Panc1 (cell line): ENCODE data around the gene TMED10. TPM values are rescaled to one million over a fixed set of nuclear protein-coding genes. Genes with fewer than 3 reads are reported as not detected.

Experiments
- ATAC-seq: fragments of 200-7000 bp; cut with Tn5 transposase; 2 replicates; pipeline ENCODE4 v1.9.1; 2020; ENCODE audit warnings: mild to moderate bottlenecking, moderate library complexity
- BruUV-seq: library from RNA; stranded (reverse); fragments of 400-500 nt; replicated peaks from 2 replicates; lab custom pipeline; 2021; lab: Mats Ljungman, UMichigan
- CTCF ChIA-PET: fragments of 300-600 bp; sonication (Branson Sonifier 250); formaldehyde crosslinking; loops from one replicate; lab custom pipeline; 2022; ENCODE audit warnings: antibody characterized with exemption; lab: Charles Lee
- POLR2A ChIA-PET: fragments of 300-600 bp; sonication (Branson Sonifier 250); formaldehyde crosslinking; loops from one replicate; lab custom pipeline; 2022; ENCODE audit warnings: antibody characterized with exemption; lab: Charles Lee
- DNase-seq: peaks from one replicate; pipeline ENCODE4 v3.0.0-alpha.2; 2010; ENCODE audit warnings: low read depth, low spot score
- H3K27ac ChIP-seq: 2 replicates; pipeline ENCODE4 v1.5.1; 2011; ENCODE audit warnings: mild to moderate bottlenecking, low read length, inconsistent platforms
- H3K27me3 ChIP-seq: fragments of 200-500 bp; sonication (Bioruptor generic); 2 replicates; pipeline ENCODE4 v1.6.0; 2014; ENCODE audit warnings: low read length, inconsistent platforms; ENCODE audit not compliant: control insufficient read depth, insufficient read depth
- H3K36me3 ChIP-seq: fragments of 200-500 bp; sonication (Bioruptor generic); 2 replicates; pipeline ENCODE4 v1.5.1; 2014; ENCODE audit warnings: inconsistent platforms, mild to moderate bottlenecking, low read length, moderate library complexity; ENCODE audit not compliant: control insufficient read depth, insufficient read depth
- H3K4me1 ChIP-seq: 2 replicates; pipeline ENCODE4 v1.5.1; 2011; ENCODE audit warnings: inconsistent platforms, mild to moderate bottlenecking, low read length, moderate library complexity; ENCODE audit not compliant: control insufficient read depth, insufficient read depth
- H3K4me3 ChIP-seq, 2 experiments: 2 replicates each; pipeline ENCODE4 v1.5.1; 2011 to 2012; ENCODE audit warnings: low read depth in 2 of 2, low read length in 2 of 2, mild to moderate bottlenecking in 2 of 2, inconsistent platforms in 1 of 2, moderate library complexity in 1 of 2
- H3K9me3 ChIP-seq: fragments of 200-500 bp; sonication (Bioruptor generic); 2 replicates; pipeline ENCODE4 v1.5.1; 2014; ENCODE audit warnings: low read depth, mild to moderate bottlenecking, inconsistent platforms, low read length, moderate library complexity; ENCODE audit not compliant: control insufficient read depth, insufficient read depth
- POLR2AphosphoS5 ChIP-seq: IDR thresholded peaks from 2 replicates; pipeline ENCODE4 v1.6.1; 2012; ENCODE audit warnings: mild to moderate bottlenecking, low read depth, low read length, moderate library complexity
- SIN3A ChIP-seq: IDR thresholded peaks from 2 replicates; pipeline ENCODE4 v1.6.1; 2012; ENCODE audit warnings: low read depth, mild to moderate bottlenecking, low read length, moderate library complexity, borderline replicate concordance; ENCODE audit not compliant: insufficient read depth
- TCF7L2 ChIP-seq: IDR thresholded peaks from 2 replicates; pipeline ENCODE4 v1.6.1; 2011; ENCODE audit warnings: mild to moderate bottlenecking, low read depth, low read length, inconsistent platforms
- in situ Hi-C: cut with HindIII; loops from 2 replicates; pipeline ENCODE4 v1.10.0; 2016; ENCODE audit warnings: low sequenced_read_pairs, low pct_unique_long_range_greater_than_20kb
- intact Hi-C: fragments of 100-400 bp; cut with micrococcal nuclease; formaldehyde crosslinking; loops from one replicate; pipeline ENCODE4 v1.10.0; 2022; ENCODE audit not compliant: unreplicated experiment
- total RNA-seq: library from RNA; stranded (reverse); gene quantifications from one replicate; pipeline ENCODE4 v1.2.1, GENCODE V29; 2021; ENCODE audit not compliant: unreplicated experiment
- TF ChIP-seq, protein P1 (sequence below): fragments of 450-650 bp; IDR thresholded peaks from 2 replicates; pipeline ENCODE4 v1.5.1; 2017; ENCODE audit warnings: mild to moderate bottlenecking
- TF ChIP-seq, protein P2 (sequence below), 2 experiments: IDR thresholded peaks; 2 replicates each; pipeline ENCODE4 v1.6.1; 2011 to 2012; ENCODE audit warnings: low read depth in 2 of 2, control low read depth in 1 of 2, low read length in 1 of 2, mild to moderate bottlenecking in 1 of 2, moderate library complexity in 1 of 2; ENCODE audit not compliant: insufficient read depth in 1 of 2

TMED10 gene
- total RNA-seq, 1 experiment from 2014 or later, result 183 TPM

DNA sequence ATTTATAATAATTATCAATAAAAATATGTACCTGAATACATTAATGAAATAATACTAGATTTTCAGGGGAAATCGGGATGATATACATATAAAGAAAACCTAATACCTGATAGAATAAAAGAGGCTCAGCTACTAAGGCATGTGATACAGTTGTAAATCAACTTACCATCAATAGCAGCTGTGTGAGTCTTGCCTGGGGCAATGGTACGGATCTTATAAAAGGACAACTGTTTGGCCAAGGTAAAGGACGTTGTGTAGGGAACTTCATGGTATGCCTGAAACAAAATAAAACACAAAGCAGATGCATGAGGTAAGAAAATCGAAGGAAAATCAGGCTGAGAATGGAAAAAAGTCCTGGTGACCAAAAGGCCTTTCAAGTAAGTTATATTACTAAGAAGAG lies 74.9 kb downstream of the TMED10 start:
- Histone ChIP-seq H3K9me3 (no peaks in the 10 kb centered on the region), H3K4me1 (no peaks in the 10 kb centered on the region), H3K27ac (no peak overlapping the region), H3K4me3 (no peak overlapping the region), H3K27me3 (no peaks in the 10 kb centered on the region), H3K36me3 (no peaks in the 10 kb centered on the region)
- in situ Hi-C loops (no loop called here), intact Hi-C loops (no loop called here)
- TF ChIP-seq SIN3A, result no peak
- ChIA-PET POLR2A (no interaction called here), CTCF (no interaction called here)
- no peak for ATAC-seq
- no peak for DNase-seq
- no TSS peak for BruUV-seq

DNA sequence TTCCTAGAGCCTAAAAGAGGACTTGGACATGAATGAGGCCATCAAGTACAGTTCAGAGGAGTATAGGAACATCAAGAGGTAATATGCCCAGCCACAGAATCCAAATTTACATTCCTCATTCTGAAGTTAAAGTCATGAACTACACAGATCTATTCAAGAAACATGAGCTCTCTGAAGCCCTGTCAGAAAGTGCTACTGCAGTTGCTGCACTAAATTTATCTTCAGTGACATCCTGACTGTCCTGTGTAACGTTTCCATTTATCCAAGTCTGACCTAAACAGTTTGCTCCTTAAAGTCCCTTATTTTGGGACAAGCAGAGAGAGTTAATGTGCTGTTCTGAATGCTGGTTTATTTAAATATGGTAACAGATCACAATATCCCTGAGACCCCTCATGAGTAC lies 77.7 kb downstream of the TMED10 start:
- no TSS peak for BruUV-seq
- ChIA-PET CTCF (interaction anchor here (0.6 kb wide), 1 partner anchor 141 kb away, joined by 10 read pairs; no protein-coding TSS in a partner anchor), POLR2A (no interaction called here)

GRCh38 chr14:75098212-75098611 lies 78.2 kb downstream of the TMED10 start:
- no peaks in the 10 kb centered on the region for H3K9me3 ChIP-seq
- intact Hi-C loops (no loop called here), in situ Hi-C loops (no loop called here)
- DNase-seq (no peak), ATAC-seq (no peak)
- ChIA-PET CTCF (interaction anchor here (0.6 kb wide), 1 partner anchor 141 kb away, joined by 10 read pairs; no protein-coding TSS in a partner anchor), POLR2A (no interaction called here)
- no TSS peak for BruUV-seq
- peaks cover 7% of the 10 kb centered on the region; the same call in 1 of the 2 replicates for H3K36me3 ChIP-seq
- TF ChIP-seq TCF7L2 (no peak), POLR2AphosphoS5 (no peak), SIN3A (no peak)
- TF ChIP-seq, protein P1, sequence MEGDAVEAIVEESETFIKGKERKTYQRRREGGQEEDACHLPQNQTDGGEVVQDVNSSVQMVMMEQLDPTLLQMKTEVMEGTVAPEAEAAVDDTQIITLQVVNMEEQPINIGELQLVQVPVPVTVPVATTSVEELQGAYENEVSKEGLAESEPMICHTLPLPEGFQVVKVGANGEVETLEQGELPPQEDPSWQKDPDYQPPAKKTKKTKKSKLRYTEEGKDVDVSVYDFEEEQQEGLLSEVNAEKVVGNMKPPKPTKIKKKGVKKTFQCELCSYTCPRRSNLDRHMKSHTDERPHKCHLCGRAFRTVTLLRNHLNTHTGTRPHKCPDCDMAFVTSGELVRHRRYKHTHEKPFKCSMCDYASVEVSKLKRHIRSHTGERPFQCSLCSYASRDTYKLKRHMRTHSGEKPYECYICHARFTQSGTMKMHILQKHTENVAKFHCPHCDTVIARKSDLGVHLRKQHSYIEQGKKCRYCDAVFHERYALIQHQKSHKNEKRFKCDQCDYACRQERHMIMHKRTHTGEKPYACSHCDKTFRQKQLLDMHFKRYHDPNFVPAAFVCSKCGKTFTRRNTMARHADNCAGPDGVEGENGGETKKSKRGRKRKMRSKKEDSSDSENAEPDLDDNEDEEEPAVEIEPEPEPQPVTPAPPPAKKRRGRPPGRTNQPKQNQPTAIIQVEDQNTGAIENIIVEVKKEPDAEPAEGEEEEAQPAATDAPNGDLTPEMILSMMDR, result no peak
- TF ChIP-seq, protein P2, sequence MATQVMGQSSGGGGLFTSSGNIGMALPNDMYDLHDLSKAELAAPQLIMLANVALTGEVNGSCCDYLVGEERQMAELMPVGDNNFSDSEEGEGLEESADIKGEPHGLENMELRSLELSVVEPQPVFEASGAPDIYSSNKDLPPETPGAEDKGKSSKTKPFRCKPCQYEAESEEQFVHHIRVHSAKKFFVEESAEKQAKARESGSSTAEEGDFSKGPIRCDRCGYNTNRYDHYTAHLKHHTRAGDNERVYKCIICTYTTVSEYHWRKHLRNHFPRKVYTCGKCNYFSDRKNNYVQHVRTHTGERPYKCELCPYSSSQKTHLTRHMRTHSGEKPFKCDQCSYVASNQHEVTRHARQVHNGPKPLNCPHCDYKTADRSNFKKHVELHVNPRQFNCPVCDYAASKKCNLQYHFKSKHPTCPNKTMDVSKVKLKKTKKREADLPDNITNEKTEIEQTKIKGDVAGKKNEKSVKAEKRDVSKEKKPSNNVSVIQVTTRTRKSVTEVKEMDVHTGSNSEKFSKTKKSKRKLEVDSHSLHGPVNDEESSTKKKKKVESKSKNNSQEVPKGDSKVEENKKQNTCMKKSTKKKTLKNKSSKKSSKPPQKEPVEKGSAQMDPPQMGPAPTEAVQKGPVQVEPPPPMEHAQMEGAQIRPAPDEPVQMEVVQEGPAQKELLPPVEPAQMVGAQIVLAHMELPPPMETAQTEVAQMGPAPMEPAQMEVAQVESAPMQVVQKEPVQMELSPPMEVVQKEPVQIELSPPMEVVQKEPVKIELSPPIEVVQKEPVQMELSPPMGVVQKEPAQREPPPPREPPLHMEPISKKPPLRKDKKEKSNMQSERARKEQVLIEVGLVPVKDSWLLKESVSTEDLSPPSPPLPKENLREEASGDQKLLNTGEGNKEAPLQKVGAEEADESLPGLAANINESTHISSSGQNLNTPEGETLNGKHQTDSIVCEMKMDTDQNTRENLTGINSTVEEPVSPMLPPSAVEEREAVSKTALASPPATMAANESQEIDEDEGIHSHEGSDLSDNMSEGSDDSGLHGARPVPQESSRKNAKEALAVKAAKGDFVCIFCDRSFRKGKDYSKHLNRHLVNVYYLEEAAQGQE (IDR thresholded peaks at IDR 0.05; ENCODE audit: insufficient read depth in 1 of 2, low read depth in 2 of 2, low read length in 1 of 2), result no peak
- no peaks in the 10 kb centered on the region for H3K4me1 ChIP-seq
- no peaks in the 10 kb centered on the region for H3K27me3 ChIP-seq
- no peak overlapping the region for H3K4me3 ChIP-seq
- no peak overlapping the region for H3K27ac ChIP-seq

More for the DNA sequence above, 77.7 kb downstream of the TMED10 start:
- no peaks in the 10 kb centered on the region for H3K9me3 ChIP-seq
- no peak for TF ChIP-seq POLR2AphosphoS5
- TF ChIP-seq, protein P2 (IDR thresholded peaks at IDR 0.05; ENCODE audit: insufficient read depth in 1 of 2, low read depth in 2 of 2, low read length in 1 of 2), result no peak
- no peak for ATAC-seq
- no peaks in the 10 kb centered on the region for H3K27me3 ChIP-seq
- H3K4me1 ChIP-seq, result no peaks in the 10 kb centered on the region
- DNase-seq, result no peak
- intact Hi-C loops (no loop called here), in situ Hi-C loops (no loop called here)
- H3K36me3 ChIP-seq, result peaks cover 6% of the 10 kb centered on the region; the same call in 1 of the 2 replicates
- H3K27ac ChIP-seq, result no peak overlapping the region
- H3K4me3 ChIP-seq, result no peak overlapping the region
